ENCODE measurements around the gene CES5A. TPM values are rescaled to one million over a fixed set of nuclear protein-coding genes. Genes with fewer than 3 reads are reported as not detected.
"Not testable (repeated sequence)": the region's sequence is repeated elsewhere in the genome, so short reads cannot be mapped to it uniquely, and the experiment has no call there.

CES5A gene, protein sequence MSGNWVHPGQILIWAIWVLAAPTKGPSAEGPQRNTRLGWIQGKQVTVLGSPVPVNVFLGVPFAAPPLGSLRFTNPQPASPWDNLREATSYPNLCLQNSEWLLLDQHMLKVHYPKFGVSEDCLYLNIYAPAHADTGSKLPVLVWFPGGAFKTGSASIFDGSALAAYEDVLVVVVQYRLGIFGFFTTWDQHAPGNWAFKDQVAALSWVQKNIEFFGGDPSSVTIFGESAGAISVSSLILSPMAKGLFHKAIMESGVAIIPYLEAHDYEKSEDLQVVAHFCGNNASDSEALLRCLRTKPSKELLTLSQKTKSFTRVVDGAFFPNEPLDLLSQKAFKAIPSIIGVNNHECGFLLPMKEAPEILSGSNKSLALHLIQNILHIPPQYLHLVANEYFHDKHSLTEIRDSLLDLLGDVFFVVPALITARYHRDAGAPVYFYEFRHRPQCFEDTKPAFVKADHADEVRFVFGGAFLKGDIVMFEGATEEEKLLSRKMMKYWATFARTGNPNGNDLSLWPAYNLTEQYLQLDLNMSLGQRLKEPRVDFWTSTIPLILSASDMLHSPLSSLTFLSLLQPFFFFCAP
- not detected in 2 replicates for total RNA-seq
- polyA plus RNA-seq (2012): not detected

DNA sequence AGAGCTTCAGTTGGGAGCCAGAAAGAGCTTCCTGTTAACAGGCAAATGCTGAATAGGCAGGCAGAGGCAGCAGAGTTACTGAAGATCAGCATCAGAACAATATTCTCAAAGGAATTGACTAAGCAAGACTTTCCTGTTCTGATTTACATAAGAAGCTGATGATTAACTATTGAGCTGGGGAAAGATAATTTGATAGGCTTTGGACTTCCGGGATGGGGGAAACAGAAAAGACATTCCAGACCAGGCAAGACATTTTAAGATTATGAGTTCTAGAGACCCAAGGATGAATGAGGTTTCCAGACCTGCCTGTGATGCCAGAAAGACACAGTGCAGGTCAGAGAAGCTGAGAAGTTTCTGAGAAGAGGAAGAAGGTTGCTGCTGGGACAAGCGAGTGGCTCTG, at the start of gene CES5A:
Gene CES5A, minus strand, starts transcription at position 101 of the 400 bp plus-strand sequence. CDS start 152 bp downstream, outside the sequence.
- no peak for DNase-seq (ENCODE audit: low read depth)

DNA sequence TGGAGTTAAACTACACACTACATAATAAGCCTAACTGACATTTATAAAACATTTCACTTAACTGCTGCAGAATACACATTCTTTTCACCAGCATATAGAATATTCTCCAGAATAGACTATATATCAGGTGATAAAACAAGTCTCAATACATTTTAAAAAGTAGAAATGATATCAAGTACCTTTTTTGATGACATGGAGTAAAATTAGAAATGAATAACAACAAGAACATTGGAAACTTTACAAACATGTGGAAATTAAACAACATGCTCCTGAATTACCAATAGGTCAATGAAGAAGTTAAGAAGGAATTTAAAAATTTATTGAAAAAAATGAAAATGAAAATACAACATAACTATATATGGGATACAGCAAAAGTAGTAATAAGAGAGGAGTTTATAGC, 47.5 kb upstream of the CES5A start:
- no peak for DNase-seq (ENCODE audit: low read depth)

DNA sequence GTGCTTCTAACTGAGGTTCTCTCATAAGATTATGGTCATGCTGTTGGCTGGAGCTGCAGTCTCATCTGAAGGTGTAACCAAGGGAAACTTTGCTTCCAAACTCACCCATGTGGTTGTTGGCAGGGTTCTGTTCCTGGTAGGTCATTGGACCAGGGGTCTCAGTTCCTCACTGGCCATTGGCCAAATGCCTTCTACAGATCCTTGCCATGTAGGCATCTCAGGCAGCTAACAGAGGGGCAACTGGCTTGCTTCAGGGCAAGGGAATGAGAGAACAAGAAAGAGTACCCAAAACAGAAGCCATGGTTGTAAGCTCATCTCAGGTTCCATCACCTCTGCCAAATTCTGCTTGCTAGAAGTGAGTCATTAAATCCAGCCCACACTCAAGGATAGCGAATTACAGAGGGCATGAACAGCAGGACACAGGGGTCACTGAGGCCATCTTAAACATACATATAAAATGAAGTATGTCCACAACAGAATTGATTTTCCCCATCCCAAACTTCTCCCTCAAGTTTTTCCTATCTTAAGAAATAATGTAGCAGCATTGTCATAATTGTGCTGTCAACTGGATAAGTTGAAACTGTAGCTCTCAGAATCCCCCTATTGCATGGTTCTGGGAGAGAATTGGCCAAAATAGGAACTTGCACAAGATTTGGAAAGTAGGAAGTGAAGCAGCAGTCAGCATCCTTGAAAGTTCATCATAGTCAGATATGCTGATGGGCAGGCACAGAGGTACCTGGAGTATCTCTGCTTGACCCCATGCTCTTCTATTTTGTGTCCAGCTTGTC, 42.4 kb upstream of the CES5A start:
- no peak for DNase-seq (ENCODE audit: low read depth)

DNA sequence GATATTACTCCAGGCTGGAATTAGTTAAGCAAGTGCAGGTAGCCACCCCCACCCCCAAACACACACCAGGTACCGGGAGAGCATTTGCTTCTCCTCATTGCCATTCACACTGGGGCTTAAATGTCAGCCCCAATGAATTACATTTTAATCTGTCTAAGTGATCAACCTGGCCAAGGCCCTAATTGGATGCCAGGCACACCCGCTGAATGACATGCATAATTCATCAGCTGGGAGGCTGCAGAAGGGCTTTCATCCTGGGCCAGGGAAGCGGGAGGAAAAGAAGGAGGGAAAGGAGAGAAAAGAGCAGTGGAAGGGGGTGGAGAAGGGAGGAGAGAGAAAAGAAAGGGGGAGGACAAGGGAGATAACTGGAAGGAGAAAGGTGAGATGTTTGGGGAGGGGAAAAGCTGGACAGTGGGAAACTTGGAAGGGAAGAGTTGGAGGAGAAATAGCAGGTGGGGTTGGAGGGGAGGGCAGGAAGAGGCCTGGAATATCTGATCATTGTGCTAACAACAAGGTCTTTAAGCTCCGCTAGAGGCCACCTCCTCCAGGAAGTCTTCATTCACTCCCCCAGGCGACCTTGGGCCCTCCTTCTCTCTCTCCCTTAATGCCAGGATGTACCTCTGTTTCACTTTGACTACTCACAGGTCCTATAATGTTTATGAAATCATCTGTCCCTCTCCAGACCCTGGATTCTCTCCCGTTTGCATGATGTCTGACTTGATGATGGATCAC, 40.1 kb upstream of the CES5A start:
- DNase-seq (ENCODE audit: low read depth): no peak

DNA sequence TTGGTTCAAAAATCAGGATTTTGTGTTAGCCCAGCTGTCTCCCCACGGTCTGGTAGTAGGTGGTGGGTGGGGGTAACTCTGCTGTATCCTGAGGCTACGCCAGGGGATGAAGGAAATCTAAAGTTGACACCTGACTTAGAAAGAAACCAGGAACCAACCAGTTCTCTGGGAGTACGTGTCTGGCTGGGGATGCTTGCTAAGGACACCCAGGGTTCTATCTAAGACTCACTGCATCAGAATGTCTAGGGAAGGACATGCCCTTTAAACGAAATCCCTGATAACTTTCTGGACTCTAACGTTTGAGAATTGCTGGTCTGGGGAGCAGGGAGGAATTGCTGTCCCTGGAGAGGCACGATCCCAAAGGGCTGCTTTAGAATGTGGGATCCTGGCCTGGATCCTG, 39.2 kb upstream of the CES5A start:
- DNase-seq (ENCODE audit: low read depth): no peak

DNA sequence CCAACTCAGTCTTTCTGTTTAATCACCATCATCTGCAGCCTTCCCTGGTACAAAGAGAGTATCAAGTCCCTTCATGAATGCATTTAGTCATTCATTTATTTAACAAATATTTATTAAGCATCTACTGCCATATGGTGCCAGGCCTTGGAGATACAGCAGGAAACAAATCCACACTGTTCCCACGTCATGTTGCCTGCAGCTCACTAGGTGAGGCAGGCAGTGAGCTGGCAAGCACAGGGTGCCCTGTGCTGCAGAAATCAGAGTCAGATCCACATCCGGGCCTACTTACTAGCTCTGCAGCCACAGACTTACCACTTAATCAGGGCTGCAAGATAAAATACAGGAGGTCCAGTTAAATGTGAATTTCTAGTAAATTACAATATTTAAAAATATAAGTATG, 38.5 kb upstream of the CES5A start:
- DNase-seq (ENCODE audit: low read depth): no peak

DNA sequence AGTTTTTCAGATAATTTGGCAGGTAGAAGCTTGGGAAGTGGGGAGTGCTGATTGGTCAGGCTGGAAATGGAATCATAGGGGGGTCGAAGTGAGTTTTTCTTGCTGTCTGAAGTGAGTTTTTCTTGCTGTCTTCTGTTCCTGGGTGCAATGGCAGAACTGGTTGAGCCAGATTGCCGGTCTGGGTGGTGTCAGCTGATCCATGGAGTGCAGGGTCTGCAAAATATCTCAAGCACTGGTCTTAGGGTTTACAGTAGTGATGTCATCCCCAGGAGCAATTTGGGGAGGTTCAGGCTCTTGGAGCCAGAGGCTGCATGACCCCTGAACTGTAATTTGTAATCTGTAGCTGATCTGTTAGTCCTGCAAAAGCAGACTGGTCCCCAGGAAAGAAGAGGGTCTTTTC, 37.9 kb upstream of the CES5A start:
- DNase-seq (ENCODE audit: low read depth): not testable (repeated sequence)

DNA sequence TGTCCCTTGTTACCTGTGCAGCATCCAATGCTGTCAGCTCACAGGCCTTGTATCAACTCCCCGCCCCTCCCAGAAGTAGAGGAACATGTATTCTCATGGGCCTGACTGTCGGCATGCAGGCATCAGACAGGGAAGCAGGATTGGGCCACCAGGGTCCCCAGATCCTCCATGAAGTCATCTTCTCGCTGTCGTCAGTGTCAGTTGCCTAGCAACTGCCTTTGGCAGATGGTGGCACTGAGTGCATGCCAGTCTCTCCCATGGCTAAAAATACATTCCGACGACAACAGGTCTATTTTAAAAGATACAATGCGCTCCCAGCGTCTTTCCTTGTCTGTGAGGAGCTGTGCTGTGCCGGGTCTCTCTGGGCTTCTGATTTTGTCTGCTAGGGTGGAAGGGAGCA, 36.8 kb upstream of the CES5A start:
- DNase-seq (ENCODE audit: low read depth): peak; percentile 23

DNA sequence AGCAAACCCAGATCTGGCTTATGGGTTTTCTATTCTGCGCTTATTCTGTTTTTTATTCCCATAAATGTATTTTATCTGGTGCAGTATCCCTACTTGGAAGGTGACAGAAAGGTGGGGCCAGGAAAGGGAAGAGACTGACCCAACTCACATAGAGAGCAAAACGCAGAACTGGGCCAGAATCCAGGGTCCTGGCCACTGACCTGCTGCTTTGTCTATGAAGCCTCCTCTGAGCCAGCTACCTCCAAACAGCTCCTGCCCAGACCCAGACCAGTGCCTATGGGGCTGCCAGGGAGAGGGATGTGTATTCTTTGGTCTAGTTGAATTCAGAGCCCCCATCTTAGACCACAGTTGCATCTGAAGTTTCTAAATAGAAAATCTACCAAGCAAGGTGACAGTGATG, 36.4 kb upstream of the CES5A start:
- no peak for DNase-seq (ENCODE audit: low read depth)

DNA sequence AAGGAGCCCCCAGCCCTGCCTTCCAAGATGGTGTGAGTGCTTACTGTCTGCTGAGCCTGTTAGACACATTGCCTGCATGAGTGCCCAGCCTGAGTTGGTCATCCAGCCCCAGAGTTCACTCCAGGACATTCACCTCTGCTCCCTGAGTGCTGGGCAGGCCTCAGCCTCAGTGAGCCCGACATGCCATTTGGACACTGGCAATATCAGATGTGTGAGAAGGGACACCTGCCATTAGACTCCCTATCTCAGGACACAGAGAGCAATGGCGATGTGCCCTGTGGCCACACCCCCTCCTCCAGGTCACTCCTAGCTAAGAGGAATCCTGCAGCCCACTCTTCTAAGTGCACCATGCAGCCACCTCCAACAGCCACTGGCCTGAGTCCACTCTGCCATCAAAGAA, 34.7 kb upstream of the CES5A start:
- DNase-seq (ENCODE audit: low read depth): no peak

DNA sequence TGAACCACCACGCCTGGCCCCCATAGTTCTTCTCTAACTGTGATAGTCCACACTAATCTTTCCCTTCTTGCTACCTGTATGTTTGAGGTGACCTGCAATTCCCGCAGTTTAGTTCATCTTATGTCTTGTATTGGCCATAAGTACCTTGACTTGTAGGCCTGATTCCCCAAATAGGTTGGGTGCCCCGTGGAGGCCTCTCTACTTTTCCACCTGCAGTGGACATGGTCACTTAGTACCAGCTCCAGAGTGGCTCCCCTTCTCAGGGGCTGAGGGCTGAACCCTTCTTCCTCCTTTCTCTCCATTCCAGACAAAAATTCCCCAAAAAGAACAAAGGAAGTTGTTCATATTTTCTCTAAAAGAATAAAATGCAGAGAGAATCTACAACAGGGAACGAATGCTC, 33.5 kb upstream of the CES5A start:
- no peak for DNase-seq (ENCODE audit: low read depth)

DNA sequence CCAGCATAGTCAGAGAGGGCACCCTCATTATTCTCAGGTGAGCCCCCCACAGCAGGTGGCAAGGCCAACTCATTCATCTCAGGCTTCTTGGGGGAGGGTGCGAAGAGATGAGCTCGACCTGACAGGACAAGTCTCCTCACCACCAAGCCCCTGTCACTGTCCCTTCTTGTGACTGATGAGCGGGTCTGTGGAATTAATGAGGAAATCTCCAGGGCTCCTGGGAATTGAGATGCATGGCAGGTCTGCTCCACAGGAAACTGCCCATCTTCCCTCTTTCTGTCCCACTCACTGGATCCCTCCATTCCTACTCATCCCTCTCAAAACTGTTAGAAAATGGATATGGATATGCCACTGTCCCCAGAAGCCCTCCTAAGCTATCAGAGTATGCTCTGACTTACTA, 32.5 kb upstream of the CES5A start:
- no peak for DNase-seq (ENCODE audit: low read depth)

DNA sequence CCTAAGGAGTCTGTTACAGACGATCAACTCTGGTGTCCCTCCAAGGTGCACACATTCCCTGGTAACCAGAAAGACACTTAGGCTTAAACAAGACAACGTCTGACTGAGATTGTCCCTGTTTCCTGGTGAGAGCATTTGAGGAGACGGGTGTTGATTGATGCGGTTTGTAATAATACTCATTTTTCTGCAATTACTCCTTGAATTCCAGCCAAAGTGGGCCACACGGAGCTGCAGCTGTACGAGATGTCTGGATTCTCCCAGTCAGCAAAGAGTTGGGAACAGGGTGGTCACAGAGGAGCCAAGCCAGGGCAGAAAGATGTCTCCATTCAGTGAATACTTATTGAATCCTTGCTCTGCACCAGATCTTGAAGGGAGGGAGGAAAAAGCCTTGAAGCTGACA, 30.9 kb upstream of the CES5A start:
- DNase-seq (ENCODE audit: low read depth): no peak

DNA sequence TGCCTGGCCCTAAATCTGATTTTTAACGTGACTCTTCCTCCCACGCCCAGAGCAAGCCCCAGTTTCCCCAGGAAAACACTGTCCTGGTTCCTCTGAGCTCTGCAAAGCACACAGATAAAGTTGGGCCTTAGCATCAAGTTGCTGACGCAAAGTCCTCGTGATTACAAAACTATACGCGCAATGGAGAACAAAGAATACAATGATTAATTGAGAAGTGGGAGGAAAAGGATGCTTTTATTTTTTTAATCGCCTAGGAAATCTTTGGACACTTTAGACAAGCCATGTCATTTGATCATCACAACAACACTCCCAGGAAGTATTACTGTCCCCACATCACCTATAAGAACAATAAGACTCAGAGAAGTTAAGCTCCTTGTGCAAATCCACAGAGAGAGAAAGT, 30.5 kb upstream of the CES5A start:
- DNase-seq (ENCODE audit: low read depth): no peak

DNA sequence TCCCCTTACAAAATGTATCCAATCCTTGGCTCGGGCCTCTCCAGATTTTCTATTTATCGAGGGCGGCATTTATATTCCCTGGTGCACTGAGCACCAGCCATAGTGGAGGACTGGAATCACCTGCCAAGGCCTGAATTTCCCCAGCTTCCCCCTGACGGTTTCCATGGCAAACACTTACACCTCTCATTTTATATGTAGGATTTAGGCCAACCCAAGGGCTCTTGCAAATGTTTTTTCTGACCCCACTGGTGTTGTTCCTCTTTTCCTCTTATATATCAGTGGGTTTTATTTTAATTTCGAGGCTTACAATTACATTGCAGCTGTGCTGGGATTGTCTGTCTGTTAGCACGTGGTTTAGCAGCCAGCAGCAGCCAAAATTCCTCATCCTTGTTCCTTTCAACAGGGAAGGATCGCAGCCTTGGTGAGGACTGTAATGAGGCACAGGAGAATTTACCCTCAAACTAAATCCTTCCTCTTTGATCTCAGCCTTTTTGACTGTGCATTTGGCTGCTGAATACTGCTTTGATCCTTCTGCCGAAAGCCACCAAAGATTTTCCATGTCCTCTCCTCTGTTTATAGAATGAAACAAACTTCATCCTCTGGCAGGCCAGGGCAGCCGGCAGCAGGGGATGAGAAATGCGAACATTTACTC, 26.5 kb upstream of the CES5A start:
- DNase-seq (ENCODE audit: low read depth): no peak

DNA sequence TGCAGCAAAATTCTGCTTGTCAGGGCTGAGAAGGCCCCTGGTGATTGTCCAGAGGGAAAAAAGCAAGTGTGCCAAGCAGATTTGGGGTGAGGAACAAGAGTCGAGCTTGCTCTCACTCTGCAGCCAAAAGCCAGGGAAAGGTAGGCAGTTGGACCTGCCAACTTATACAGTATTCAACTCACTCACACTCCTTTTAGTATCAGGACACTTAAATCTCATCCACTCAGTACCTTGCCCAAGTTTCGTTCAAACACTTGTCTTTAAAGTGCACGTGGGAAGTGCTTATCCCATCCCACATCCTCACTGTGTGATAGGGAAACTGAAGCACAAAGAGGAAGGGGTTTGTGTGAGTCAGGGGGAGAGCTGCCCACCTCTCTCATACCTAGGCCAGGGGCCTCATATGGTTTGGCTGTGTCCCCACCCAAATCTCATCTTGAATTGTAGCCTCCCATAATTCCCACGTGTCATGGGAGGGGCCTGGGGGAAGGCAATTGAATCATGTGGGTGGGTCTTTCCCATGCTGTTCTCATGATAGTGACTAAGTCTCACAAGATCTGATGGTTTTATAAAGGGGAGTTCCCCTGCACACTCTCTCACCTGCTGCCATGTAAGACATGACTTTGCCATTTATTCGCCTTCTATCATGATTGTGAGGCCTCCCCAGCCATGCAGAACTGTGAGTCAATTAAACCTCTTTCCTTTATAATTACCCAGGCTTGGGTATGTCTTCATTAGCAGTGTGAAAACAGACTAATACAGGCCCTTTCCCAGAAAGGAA, 25.6 kb upstream of the CES5A start:
- DNase-seq (ENCODE audit: low read depth): no peak

DNA sequence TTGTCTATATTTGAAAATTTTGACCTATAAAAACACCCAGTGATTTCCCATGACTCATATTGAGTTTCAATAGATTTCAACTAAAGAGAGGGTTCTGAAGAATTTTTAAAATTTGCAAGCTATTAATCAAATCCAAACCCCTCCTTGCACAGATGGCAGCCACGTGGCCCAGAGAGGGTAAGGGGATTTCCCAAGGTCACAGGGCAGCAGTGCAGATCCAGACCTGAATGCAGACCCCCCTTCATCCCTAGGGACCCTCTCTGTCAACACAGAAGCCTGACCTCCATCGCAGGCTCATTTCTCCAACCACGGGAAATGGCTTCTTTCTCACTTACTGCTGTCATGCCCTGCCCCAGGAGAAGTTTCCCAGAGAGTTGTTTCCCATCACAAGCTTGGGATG, 24.7 kb upstream of the CES5A start:
- no peak for DNase-seq (ENCODE audit: low read depth)

DNA sequence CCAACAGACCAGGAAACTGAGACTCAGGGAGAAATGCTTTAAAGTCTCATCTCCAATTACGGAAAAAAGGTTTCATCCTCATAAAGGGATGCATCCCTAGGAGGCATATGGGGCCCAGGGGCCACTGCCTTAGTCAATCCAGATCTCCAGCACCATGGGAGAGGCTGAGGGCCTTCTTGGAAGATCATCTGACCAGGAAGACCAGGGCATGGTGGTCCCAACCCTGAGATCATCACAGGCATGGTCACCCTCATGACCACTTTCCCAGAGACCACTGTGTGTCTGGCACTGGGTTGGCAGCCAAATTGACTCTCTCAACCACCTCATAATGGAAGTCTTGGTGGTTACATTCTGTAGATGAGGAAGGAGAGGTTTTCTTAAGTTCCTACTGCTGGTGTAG, 23.4 kb upstream of the CES5A start:
- no peak for DNase-seq (ENCODE audit: low read depth)

DNA sequence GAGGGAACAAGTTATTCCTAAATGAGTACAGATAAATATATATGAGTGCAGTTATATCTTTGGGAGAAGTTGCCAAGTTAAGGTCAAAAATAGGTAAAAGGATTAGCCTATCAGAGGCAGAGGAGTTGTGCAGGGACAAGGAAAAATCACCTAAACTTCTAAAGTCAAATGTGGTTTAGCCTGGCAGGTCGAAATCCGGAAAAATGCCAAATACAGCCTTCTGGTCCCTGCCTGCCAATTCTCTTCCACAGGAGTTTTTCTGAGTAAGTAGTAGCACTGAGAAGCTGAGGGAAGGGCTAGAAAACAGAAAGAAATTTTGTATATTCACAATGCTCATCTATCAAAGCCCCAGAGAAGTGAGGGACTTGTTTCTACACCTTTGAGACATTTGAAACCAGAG, 17.6 kb upstream of the CES5A start:
- DNase-seq (ENCODE audit: low read depth): no peak

DNA sequence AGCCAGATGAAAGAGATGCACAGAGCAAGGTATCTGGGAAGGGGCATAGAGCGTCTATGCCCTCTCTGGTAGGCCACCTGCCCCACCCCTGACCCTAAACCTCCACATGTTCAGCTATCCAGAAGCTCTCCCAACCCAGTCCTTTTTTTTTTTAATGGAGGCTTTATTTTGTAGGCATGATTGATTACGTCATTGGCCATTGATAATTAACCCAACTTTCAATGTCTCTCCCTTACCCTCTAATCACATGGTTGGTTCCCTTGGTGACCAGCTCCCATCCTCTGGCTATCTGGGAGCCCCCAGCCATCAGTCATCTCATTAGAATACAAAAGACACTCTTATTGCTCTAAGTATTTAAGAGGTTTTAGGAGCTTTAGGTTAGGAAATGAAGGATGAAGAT, 14.3 kb upstream of the CES5A start:
- DNase-seq (ENCODE audit: low read depth): no peak
